Measurements from ENCODE around the gene DAZ2.
"Not testable (repeated sequence)": the region's sequence is repeated elsewhere in the genome, so short reads cannot be mapped to it uniquely, and the experiment has no call there.

Gene DAZ2, protein sequence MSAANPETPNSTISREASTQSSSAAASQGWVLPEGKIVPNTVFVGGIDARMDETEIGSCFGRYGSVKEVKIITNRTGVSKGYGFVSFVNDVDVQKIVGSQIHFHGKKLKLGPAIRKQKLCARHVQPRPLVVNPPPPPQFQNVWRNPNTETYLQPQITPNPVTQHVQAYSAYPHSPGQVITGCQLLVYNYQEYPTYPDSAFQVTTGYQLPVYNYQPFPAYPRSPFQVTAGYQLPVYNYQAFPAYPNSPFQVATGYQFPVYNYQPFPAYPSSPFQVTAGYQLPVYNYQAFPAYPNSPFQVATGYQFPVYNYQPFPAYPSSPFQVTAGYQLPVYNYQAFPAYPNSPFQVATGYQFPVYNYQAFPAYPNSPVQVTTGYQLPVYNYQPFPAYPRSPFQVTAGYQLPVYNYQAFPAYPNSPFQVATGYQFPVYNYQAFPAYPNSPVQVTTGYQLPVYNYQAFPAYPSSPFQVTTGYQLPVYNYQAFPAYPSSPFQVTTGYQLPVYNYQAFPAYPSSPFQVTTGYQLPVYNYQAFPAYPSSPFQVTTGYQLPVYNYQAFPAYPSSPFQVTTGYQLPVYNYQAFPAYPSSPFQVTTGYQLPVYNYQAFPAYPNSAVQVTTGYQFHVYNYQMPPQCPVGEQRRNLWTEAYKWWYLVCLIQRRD
- 0 reads per million in 4 experiments for total RNA-seq

DNA sequence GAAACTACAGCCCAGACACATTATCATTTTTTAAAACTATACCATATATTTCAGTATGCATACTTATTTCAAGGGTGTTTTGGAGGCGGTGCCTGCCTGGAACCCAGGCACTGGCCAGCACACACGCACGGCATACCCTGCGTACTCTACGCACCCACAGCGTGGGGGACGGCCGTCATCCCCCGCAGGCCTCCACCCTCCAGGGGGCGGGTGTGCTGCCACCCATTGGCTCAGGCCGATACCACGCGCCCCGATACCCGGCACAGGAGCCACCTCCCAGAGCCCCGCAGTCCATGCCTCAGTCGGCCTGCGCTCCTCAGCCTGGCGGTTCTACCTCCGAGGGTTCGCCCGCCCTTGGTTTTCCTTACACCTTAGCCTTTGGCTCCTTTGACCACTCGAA, at the start of gene DAZ2:
Gene DAZ2 (plus strand): TSS at position 301 of the 400 bp plus-strand sequence. CDS start 208 bp downstream, outside the sequence.
- DNase-seq, result not testable (repeated sequence)

DNA sequence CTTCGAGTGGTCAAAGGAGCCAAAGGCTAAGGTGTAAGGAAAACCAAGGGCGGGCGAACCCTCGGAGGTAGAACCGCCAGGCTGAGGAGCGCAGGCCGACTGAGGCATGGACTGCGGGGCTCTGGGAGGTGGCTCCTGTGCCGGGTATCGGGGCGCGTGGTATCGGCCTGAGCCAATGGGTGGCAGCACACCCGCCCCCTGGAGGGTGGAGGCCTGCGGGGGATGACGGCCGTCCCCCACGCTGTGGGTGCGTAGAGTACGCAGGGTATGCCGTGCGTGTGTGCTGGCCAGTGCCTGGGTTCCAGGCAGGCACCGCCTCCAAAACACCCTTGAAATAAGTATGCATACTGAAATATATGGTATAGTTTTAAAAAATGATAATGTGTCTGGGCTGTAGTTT, 20.4 kb upstream of the DAZ2 start, which contains the start of gene DAZ1:
Gene DAZ1 (minus strand): TSS at position 101 of the 400 bp plus-strand sequence. CDS start 208 bp downstream, outside the sequence.
- not testable (repeated sequence) for DNase-seq

DNA sequence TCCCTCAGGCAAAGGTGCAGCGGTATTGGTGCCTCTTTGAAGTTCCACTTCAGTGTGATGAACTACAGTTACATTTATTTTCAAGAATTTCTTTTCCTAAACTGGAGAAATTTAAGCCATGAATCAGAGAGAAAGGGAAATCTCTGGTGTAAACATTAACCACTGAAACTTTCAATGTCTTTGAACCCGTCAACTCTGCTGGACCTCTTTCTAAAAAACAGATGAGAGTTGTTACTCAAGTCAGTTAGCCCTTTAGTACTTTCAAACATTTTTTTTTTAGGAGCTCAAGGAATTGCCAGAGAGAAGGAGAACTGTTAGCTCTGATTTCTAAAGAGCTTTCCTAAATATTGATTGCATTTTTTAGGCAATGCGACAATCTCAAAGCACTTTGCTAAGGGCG, 11.9 kb upstream of the DAZ2 start:
- DNase-seq, result not testable (repeated sequence)

DNA sequence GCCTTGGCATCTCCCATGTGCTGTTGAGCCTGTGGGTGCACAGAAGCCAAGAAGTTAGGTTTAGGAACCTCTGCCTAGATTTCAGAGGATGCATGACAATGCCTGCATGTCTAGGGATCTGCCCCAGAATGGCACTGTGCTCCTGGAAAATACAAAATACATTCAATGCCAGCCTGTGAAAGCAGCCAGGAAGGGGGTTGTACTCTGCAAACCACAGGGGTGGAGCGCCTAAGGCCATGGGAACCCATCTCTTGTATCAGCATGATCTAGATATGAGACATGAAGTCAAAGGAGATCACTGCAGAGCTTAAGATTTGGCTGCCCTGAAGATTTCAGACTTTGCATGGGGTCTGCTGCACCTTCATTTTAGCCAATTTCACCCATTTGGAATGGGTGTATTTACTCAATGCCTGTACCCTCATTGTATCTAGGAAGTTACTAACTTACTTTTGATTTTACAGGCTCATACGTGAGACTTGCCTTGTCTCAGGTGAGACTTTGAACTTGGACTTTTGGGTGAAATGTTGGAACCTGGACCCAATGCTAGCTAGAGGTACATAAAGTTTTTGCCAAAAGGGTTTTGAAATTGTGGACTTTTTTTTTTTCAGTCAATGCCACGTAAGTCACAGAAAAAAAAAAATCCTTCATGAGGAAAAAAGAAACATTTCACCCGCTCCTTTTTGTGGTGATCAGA, 9.4 kb upstream of the DAZ2 start:
- DNase-seq, result not testable (repeated sequence)

DNA sequence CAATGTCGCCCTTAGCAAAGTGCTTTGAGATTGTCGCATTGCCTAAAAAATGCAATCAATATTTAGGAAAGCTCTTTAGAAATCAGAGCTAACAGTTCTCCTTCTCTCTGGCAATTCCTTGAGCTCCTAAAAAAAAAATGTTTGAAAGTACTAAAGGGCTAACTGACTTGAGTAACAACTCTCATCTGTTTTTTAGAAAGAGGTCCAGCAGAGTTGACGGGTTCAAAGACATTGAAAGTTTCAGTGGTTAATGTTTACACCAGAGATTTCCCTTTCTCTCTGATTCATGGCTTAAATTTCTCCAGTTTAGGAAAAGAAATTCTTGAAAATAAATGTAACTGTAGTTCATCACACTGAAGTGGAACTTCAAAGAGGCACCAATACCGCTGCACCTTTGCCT, 8.7 kb upstream of the DAZ2 start:
- DNase-seq, result not testable (repeated sequence)

Data from effector CD8-positive, alpha-beta T cell (primary cell).